Muscle layer of duodenum (tissue), 2 donors: Measurements from ENCODE around the gene C6orf89.

ENCODE experiments used
- H3K27ac ChIP-seq: one replicate; pipeline ENCODE4 v1.7.0; 2013; ENCODE audit warnings: mild to moderate bottlenecking, low read length
- H3K27me3 ChIP-seq: one replicate; pipeline ENCODE4 v1.7.0; 2013; ENCODE audit warnings: low read depth, mild to moderate bottlenecking, control low read depth, low read length
- H3K36me3 ChIP-seq, 2 donors: one replicate each; pipeline ENCODE4 v1.7.0; 2013; ENCODE audit warnings: low read length in 2 of 2, control low read depth in 1 of 2, mild to moderate bottlenecking in 1 of 2; ENCODE audit not compliant: insufficient read depth in 2 of 2, control insufficient read depth in 1 of 2
- H3K4me1 ChIP-seq, 2 donors: one replicate each; pipeline ENCODE4 v1.7.0; 2013; ENCODE audit warnings: low read length in 2 of 2, mild to moderate bottlenecking in 2 of 2, control low read depth in 1 of 2, moderate library complexity in 1 of 2; ENCODE audit not compliant: insufficient read depth in 2 of 2, control insufficient read depth in 1 of 2
- H3K4me3 ChIP-seq, 2 donors: one replicate each; pipeline ENCODE4 v1.7.0; 2013; ENCODE audit warnings: low read length in 2 of 2, low read depth in 1 of 2, mild to moderate bottlenecking in 1 of 2
- H3K9me3 ChIP-seq, 2 donors: one replicate each; pipeline ENCODE4 v1.7.0; 2013; ENCODE audit warnings: low read length in 2 of 2, control low read depth in 1 of 2, mild to moderate bottlenecking in 1 of 2; ENCODE audit not compliant: control insufficient read depth in 1 of 2
- donor health status: healthy.

C6orf89 gene

GRCh38 chr6:36893976-36894932, 8.5 kb downstream of the C6orf89 start:
- Histone ChIP-seq H3K27ac (no peak overlapping the region), H3K9me3 (no peaks in the 10 kb centered on the region), H3K36me3 (peaks cover 0 to 23% of the 10 kb centered on the region in 2 donors), H3K4me3 (no peak overlapping the region), H3K4me1 (peaks cover 0 to 3% of the 10 kb centered on the region in 2 donors), H3K27me3 (no peaks in the 10 kb centered on the region)

GRCh38 chr6:36897609-36898008, 11.9 kb downstream of the C6orf89 start:
- no peak overlapping the region for H3K4me3 ChIP-seq
- H3K27me3 ChIP-seq: no peaks in the 10 kb centered on the region
- H3K36me3 ChIP-seq: peaks cover 8 to 35% of the 10 kb centered on the region in 2 donors
- H3K4me1 ChIP-seq: no peaks in the 10 kb centered on the region
- H3K27ac ChIP-seq: no peak overlapping the region
- no peaks in the 10 kb centered on the region for H3K9me3 ChIP-seq

GRCh38 chr6:36904114-36904513, 18.4 kb downstream of the C6orf89 start:
- Histone ChIP-seq H3K9me3 (no peaks in the 10 kb centered on the region), H3K27ac (peak overlapping the region; percentile 12), H3K4me1 (peaks cover 0 to 30% of the 10 kb centered on the region in 2 donors), H3K36me3 (peaks cover 24 to 36% of the 10 kb centered on the region in 2 donors), H3K4me3 (no peak overlapping the region), H3K27me3 (no peaks in the 10 kb centered on the region)

GRCh38 chr6:36904851-36905393, 19.2 kb downstream of the C6orf89 start:
- Histone ChIP-seq H3K27me3 (no peaks in the 10 kb centered on the region), H3K4me3 (no peak overlapping the region), H3K36me3 (peaks cover 24 to 31% of the 10 kb centered on the region in 2 donors), H3K27ac (no peak overlapping the region), H3K9me3 (no peaks in the 10 kb centered on the region), H3K4me1 (peaks cover 0 to 30% of the 10 kb centered on the region in 2 donors)

GRCh38 chr6:36906539-36907325, 21.0 kb downstream of the C6orf89 start:
- H3K4me1 ChIP-seq: peaks cover 0 to 30% of the 10 kb centered on the region in 2 donors
- no peaks in the 10 kb centered on the region for H3K9me3 ChIP-seq
- H3K36me3 ChIP-seq: peaks cover 24 to 28% of the 10 kb centered on the region in 2 donors
- H3K27ac ChIP-seq: no peak overlapping the region
- H3K4me3 ChIP-seq: no peak overlapping the region
- no peaks in the 10 kb centered on the region for H3K27me3 ChIP-seq

GRCh38 chr6:36907781-36908180, 22.0 kb downstream of the C6orf89 start:
- Histone ChIP-seq H3K27ac (peak overlapping the region; percentile 39), H3K4me1 (peaks cover 0 to 30% of the 10 kb centered on the region in 2 donors), H3K27me3 (no peaks in the 10 kb centered on the region), H3K4me3 (no peak overlapping the region), H3K9me3 (no peaks in the 10 kb centered on the region), H3K36me3 (peaks cover 18 to 28% of the 10 kb centered on the region in 2 donors)

- peaks cover 0 to 30% of the 10 kb centered on the region in 2 donors for H3K4me1 ChIP-seq
- H3K27ac ChIP-seq: no peak overlapping the region
- H3K27me3 ChIP-seq: no peaks in the 10 kb centered on the region
- H3K9me3 ChIP-seq: no peaks in the 10 kb centered on the region
- no peak overlapping the region for H3K4me3 ChIP-seq
- H3K36me3 ChIP-seq: peaks cover 22 to 29% of the 10 kb centered on the region in 2 donors
These were observed 23.0 kb downstream of the C6orf89 start for GRCh38 chr6:36908747-36909146.

- H3K4me1 ChIP-seq: peaks cover 0 to 14% of the 10 kb centered on the region in 2 donors
- H3K27ac ChIP-seq: no peak overlapping the region
- no peaks in the 10 kb centered on the region for H3K9me3 ChIP-seq
- no peaks in the 10 kb centered on the region for H3K27me3 ChIP-seq
- H3K36me3 ChIP-seq: peaks cover 19 to 40% of the 10 kb centered on the region in 2 donors
- no peak overlapping the region for H3K4me3 ChIP-seq
These were observed 26.3 kb downstream of the C6orf89 start for GRCh38 chr6:36912030-36912454.

GRCh38 chr6:36912586-36912985, 26.8 kb downstream of the C6orf89 start:
- Histone ChIP-seq H3K9me3 (no peaks in the 10 kb centered on the region), H3K36me3 (peaks cover 23 to 44% of the 10 kb centered on the region in 2 donors), H3K27me3 (no peaks in the 10 kb centered on the region), H3K4me3 (no peak overlapping the region), H3K27ac (no peak overlapping the region), H3K4me1 (peaks cover 0 to 13% of the 10 kb centered on the region in 2 donors)

- peaks cover 2 to 13% of the 10 kb centered on the region in 2 donors for H3K4me1 ChIP-seq
- H3K9me3 ChIP-seq: no peaks in the 10 kb centered on the region
- no peak overlapping the region for H3K27ac ChIP-seq
- H3K4me3 ChIP-seq: no peak overlapping the region
- H3K36me3 ChIP-seq: peaks cover 23 to 48% of the 10 kb centered on the region in 2 donors
- H3K27me3 ChIP-seq: no peaks in the 10 kb centered on the region
These were observed 27.3 kb downstream of the C6orf89 start for GRCh38 chr6:36913082-36913481.
